ENCODE measurements around the gene DHRSX.

- TF ChIP-seq EZH2 (conservative IDR thresholded peaks at IDR 0.05; ENCODE audit: low read depth, low read length) (no peak), CTCF (CRISPR knock-in tag; IDR thresholded peaks at IDR 0.05) (no peak), ZNF407 (CRISPR knock-in tag; IDR thresholded peaks at IDR 0.05; ENCODE audit: not compliant biosample characterization) (no peak), ZNF644 (CRISPR knock-in tag; IDR thresholded peaks at IDR 0.05; ENCODE audit: low read depth) (no peak), ZNF3 (CRISPR knock-in tag; IDR thresholded peaks at IDR 0.05) (no peak), PAWR (CRISPR knock-in tag; IDR thresholded peaks at IDR 0.05; ENCODE audit: borderline replicate concordance) (no peak)
Measured at GRCh38 chrX:2434270-2435163, 66.3 kb downstream of the DHRSX start.

Data from HepG2 (cell line).